ENCODE measurements around the gene ACTR3C. TPM values are rescaled to one million over a fixed set of nuclear protein-coding genes. Genes with fewer than 3 reads are reported as not detected.
"Not testable (repeated sequence)": the region's sequence is repeated elsewhere in the genome, so short reads cannot be mapped to it uniquely, and the experiment has no call there.

The ACTR3C gene
- total RNA-seq, 1 donor from 2014 or later = 20.1 TPM

DNA sequence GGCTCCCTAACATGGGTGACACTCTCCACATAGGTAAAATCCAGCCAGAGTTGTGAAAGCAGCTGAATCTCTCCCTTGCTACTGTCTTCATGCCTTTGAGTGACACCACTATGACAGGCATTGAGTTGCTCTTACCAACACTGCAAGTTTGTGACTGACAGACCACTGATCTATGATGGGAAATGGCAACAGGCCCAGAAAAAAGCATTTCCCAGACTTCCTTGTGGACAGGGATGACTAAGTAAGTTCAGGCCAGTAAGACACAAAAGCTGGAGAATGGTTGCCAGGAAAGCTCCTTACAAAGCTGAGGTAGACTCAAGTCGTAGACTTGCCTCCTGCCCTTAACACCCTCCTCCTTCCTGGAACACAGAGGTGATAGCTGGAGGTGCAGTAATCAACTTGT is 20.4 kb downstream of the ACTR3C start:
- H3K36me3 ChIP-seq; ATAC-seq; H3K4me1 ChIP-seq; H3K9me3 ChIP-seq; H3K27ac ChIP-seq; intact Hi-C loops (cut with DNase I); DNase-seq; H3K4me3 ChIP-seq; H3K27me3 ChIP-seq: not testable (repeated sequence)

DNA sequence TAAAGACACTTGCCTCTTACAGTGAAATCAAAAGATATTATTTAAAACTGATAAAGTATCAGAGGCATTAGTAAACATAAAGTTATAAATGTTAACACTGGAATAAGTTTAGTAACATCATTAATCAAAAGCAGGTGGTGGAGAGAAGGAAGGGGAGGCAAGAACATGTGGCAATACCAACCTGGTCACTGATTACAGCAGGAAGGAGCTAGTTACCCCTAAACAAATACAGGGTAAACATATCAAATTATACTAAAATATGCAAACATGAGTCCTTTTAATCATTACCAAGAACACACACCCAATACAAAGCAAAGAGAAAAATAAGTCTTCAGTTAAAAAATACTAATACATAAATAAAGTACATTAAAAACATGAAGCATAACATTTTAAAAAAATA is 25.4 kb downstream of the ACTR3C start:
- H3K27ac ChIP-seq; intact Hi-C loops (cut with DNase I); ATAC-seq; DNase-seq; H3K9me3 ChIP-seq; H3K4me1 ChIP-seq; H3K4me3 ChIP-seq; H3K27me3 ChIP-seq; H3K36me3 ChIP-seq: not testable (repeated sequence)

DNA sequence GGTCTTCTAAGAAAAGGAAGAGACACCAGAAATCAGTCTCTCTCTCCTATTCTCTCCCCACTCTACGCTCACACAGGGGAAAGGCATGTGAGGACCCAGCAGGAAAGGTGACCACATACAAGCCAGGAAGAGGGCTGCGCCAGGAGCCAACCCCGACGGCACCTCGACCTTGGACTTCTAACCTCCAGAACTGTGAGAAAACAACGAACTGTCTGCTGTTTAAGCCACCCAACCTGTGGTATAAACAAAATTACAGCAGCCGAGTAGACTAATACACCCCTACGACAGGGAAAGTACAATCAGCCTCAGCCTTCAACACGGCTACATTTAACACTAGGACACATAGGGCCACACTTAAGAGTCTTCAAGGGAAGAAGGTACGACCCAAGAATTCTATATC is 26.5 kb downstream of the ACTR3C start:
- H3K4me1 ChIP-seq; H3K27ac ChIP-seq; H3K27me3 ChIP-seq; ATAC-seq; DNase-seq; H3K4me3 ChIP-seq; intact Hi-C loops (cut with DNase I); H3K36me3 ChIP-seq; H3K9me3 ChIP-seq: not testable (repeated sequence)

DNA sequence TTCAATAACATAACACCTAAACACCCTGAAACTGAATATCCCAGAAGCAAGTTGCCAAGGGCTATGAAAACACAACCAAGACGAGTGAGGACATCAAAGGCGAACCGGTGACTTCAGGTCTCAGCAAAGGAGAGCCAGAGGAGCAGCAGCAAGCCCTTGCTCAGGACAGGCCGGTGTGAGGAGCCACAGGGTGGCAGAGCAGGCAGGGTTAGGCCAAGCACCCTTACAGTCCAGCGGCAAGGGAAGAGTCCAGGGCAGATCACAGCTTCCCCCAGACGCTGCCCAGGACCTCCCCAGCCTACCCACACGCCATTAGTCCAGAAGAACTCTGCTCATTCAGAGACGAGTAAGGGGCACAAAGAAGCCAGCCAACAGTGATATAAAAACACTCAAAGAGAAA is 27.7 kb downstream of the ACTR3C start:
- H3K36me3 ChIP-seq; H3K4me3 ChIP-seq; H3K4me1 ChIP-seq; H3K9me3 ChIP-seq; H3K27me3 ChIP-seq; H3K27ac ChIP-seq; DNase-seq; intact Hi-C loops (cut with DNase I): not testable (repeated sequence)
- peak; percentile 84 for ATAC-seq

DNA sequence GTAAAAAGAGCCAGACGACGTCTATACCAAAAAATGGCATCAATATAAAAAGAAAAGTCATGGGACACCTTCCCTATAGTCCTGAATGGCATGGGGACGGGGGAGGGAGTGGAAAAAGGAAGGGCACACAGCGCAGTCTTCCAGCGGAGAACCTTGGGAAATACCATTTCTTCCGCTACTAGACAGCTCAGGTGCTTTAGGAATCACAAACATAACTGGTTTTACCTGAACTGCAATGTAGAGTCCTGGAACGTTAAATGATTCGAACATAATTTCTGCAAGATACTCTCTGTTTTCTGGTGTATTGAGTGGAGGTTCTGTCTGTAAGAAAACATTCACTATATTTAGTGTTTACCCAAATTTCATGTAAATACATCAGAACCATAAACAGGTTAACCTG is 28.3 kb downstream of the ACTR3C start:
- H3K4me3 ChIP-seq; H3K4me1 ChIP-seq; H3K9me3 ChIP-seq; intact Hi-C loops (cut with DNase I); H3K36me3 ChIP-seq; H3K27me3 ChIP-seq; H3K27ac ChIP-seq; DNase-seq: not testable (repeated sequence)
- peak; percentile 81 for ATAC-seq

DNA sequence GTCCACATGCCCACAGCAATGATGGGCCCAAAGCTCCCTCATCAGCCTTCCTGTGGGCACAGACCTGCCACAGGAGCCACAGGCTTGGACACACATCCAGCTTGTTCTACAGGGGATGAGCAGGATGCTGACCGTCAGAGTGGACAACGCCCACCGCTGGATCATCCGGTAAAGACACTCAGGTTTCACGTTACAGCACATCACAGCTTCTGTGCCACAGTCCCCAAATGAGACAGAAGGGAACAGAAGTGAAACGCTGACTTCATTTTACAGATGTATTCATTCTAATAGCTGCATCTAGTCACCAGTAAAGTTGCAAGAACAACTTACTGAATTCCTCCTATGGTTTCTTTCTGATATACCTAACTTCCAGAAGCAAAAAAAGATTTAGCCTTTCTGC is 33.0 kb downstream of the ACTR3C start:
- ATAC-seq; DNase-seq; H3K27me3 ChIP-seq; H3K4me3 ChIP-seq; H3K27ac ChIP-seq; intact Hi-C loops (cut with DNase I); H3K9me3 ChIP-seq; H3K36me3 ChIP-seq; H3K4me1 ChIP-seq: not testable (repeated sequence)

DNA sequence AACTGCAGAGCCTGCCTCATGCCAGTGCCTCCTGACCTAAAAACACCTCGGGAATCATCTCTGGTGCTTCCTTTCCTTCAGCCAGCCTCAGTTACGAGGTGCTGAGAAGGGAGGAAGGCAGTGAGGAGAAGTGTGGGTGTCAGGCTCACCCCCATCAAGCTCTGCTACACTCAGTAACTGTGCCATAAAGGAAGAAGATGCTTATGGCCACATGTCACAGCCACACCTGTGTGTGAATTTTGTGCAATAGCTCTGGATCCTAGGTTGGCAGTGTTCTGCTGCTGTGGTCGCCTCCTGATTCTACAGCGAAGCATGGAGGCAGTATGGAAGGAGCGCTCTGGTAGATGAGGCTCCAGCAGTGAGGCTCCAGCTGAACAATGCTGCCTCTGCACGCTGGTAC is 34.5 kb downstream of the ACTR3C start:
- ATAC-seq; H3K4me1 ChIP-seq; H3K4me3 ChIP-seq; intact Hi-C loops (cut with DNase I); H3K9me3 ChIP-seq; H3K36me3 ChIP-seq; DNase-seq; H3K27ac ChIP-seq; H3K27me3 ChIP-seq: not testable (repeated sequence)

DNA sequence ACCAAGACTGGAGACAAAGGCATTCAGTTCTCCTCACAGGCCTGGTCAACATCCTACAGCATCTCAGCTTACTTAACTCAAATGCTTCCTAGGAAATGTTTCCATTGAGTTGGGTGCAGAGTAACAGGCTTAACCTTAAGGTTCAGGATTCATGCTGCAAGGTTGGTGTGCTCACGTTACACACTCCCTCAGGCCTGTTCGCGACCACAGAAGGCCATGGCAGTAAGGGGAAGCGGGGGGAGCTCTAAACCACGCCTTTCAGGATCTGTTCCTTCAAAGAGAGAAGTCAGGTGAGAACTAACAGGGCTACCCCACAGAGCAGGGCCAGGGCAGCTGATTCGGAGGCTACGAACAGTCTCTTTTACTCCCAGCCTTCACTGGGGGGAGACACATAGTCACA is 35.5 kb downstream of the ACTR3C start:
- ATAC-seq; H3K4me3 ChIP-seq; H3K36me3 ChIP-seq; H3K9me3 ChIP-seq; H3K27ac ChIP-seq; H3K27me3 ChIP-seq; H3K4me1 ChIP-seq; DNase-seq; intact Hi-C loops (cut with DNase I): not testable (repeated sequence)

DNA sequence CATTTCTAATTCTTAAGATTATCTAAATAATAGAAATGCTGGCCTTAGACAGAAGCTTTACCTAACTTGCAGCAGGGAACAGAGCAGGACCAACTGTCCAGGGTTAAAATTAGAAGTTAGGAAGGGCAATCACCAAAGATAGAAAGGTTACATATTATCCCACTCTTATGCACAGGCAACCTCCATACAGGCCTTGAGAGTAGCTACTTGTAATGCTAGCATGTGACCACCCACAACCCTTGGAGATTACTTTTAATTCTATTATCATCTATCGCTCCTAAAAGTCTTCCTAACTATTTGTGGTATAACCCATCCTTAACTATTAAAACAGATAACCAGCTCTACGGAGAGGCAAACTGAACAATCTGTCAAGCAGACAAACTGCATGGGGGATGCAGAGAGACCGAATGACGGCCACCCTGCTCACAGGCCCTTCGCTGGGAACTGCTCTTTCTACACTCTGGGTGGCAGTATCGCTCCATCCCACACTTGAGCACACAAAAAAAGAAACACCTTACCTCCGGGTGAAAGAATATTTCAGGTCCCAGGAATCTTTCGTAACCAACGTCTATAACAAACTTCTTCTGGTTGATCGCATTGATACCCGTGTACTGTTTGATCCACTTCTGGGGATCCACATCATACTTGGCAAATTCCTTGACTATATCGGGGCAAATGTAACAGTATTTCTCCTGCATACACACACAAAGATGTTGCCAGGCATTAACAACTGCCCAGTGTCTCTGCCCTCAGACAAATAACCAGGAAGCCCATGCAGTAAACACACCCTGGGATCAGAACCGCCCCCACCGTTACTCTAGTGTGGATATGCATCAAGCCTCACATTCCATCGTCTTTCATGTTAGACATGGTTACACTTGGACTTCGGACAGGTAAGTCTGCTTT is 37.2 kb downstream of the ACTR3C start:
- H3K36me3 ChIP-seq; H3K27me3 ChIP-seq; DNase-seq; H3K27ac ChIP-seq; H3K4me1 ChIP-seq; H3K4me3 ChIP-seq; H3K9me3 ChIP-seq; intact Hi-C loops (cut with DNase I): not testable (repeated sequence)
- TF ChIP-seq, protein P1, sequence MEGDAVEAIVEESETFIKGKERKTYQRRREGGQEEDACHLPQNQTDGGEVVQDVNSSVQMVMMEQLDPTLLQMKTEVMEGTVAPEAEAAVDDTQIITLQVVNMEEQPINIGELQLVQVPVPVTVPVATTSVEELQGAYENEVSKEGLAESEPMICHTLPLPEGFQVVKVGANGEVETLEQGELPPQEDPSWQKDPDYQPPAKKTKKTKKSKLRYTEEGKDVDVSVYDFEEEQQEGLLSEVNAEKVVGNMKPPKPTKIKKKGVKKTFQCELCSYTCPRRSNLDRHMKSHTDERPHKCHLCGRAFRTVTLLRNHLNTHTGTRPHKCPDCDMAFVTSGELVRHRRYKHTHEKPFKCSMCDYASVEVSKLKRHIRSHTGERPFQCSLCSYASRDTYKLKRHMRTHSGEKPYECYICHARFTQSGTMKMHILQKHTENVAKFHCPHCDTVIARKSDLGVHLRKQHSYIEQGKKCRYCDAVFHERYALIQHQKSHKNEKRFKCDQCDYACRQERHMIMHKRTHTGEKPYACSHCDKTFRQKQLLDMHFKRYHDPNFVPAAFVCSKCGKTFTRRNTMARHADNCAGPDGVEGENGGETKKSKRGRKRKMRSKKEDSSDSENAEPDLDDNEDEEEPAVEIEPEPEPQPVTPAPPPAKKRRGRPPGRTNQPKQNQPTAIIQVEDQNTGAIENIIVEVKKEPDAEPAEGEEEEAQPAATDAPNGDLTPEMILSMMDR (IDR thresholded peaks at IDR 0.05) = peak; percentile 65
- peak; percentile 91 for ATAC-seq

DNA sequence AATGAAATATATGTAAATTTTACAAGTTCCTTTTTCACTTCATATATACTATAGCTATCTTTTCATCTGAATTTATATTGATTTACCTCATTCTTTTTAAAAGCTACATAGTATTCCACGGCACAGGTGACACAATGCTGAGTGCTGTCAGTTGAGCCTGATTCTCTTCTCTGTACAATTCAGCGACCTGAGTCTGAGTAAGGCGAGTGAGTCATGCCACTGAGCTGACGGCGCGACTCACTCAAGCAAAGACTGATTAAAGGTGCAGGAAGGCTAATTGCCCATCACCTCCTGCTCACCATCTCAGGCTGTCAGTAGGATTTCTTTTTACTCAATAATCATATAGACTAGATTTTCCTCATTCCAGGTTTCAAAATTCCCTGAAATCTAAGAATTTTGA is 39.7 kb downstream of the ACTR3C start:
- DNase-seq = not testable (repeated sequence)

DNA sequence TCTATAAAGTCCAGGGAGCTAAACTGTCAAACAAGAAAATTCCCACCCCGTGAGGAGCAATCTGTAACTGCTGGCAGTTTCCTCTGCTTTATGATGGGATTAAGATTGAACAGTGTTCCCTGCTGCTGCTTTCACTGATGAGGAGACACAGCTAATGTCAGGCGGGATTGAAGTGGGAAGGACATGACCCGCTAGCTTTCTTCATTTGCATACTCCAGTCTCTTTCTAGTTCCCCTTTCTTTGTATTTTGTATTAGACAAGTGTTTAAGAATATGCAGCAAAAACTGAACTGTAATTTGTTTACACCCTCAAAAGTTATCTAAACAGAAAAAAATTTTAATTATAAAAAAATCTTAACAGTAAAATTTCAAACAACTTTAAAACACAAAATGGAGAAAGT is 40.2 kb downstream of the ACTR3C start:
- intact Hi-C loops (cut with DNase I); H3K27ac ChIP-seq; H3K9me3 ChIP-seq; DNase-seq; H3K27me3 ChIP-seq; H3K36me3 ChIP-seq; ATAC-seq; H3K4me1 ChIP-seq; H3K4me3 ChIP-seq: not testable (repeated sequence)

More for the DNA sequence above, 39.7 kb downstream of the ACTR3C start:
- intact Hi-C loops (cut with DNase I); H3K4me1 ChIP-seq; H3K27me3 ChIP-seq; H3K27ac ChIP-seq; ATAC-seq; H3K4me3 ChIP-seq; H3K36me3 ChIP-seq; H3K9me3 ChIP-seq: not testable (repeated sequence)

DNA sequence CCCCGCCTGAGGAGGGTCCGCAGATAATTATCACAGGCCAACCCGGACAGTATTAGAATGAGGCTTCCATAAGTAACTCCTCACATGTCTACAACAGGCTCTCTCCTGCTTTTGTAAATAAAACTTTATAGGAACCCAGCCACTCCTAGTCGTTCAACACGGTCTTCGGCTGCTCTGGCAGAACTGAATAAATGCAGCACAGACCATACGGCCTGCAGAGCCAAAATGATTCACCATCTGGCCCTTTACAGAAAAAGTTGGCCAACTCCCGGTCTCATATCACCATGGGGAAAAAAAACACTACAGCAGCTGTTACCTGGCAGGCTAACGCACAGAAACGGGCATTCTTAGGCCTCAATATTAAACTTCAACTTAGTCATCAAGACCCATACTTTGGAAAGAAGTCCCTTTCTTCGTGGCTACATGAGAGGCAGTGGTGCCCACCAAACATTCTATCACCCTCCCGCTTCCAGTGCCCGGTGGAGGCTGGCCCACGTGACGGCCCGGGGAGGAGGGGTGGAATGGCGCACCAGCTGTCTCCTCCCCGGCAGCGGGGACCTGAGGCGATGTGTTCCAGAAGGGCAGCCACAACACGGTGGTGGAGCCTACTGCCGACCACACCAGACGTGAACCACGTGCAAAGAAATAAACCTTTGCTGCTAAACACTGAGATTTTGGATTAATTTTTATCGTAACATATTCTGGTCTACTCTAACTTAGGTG is 41.5 kb downstream of the ACTR3C start:
- H3K27me3 ChIP-seq; ATAC-seq; H3K36me3 ChIP-seq; intact Hi-C loops (cut with DNase I); H3K4me3 ChIP-seq; H3K27ac ChIP-seq; DNase-seq; H3K4me1 ChIP-seq; H3K9me3 ChIP-seq: not testable (repeated sequence)

DNA sequence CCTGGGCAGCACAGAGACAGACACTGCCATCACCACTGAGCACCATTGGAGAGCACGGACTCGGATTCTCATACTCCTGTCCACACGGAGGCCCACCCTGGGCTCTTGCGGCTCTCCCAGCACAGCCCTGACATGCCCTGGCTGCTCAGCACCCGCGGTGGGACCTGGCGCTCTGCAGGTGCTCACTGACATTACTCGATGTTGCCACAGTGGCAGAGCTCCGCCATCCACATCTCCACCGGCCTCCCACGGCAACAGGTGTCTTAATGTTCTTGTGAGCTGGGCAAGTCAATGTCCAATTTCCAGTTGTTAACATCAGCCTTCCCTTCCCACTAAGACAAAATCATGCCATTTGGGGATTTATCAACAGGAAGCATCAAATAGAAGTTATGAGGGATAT is 45.0 kb downstream of the ACTR3C start:
- H3K27ac ChIP-seq; H3K27me3 ChIP-seq; ATAC-seq; H3K4me3 ChIP-seq; H3K4me1 ChIP-seq; H3K36me3 ChIP-seq; H3K9me3 ChIP-seq; intact Hi-C loops (cut with DNase I); DNase-seq: not testable (repeated sequence)
